ENCODE results near the gene SEPHS2. TPM values are rescaled to one million over a fixed set of nuclear protein-coding genes. Genes with fewer than 3 reads are reported as not detected.

The SEPHS2 gene
- total RNA-seq, 1 donor: 7.8 TPM

GRCh38 chr16:30476991-30477390 lies 31.3 kb upstream of the SEPHS2 start:
- no peak for DNase-seq (ENCODE audit: low read depth)
- no peak for TF ChIP-seq CTCF (IDR thresholded peaks at IDR 0.05; ENCODE audit: insufficient read depth, low read depth, low read length)
- no peak overlapping the region for H3K4me3 ChIP-seq (ENCODE audit: low read depth, low read length)

- no peak overlapping the region for H3K4me3 ChIP-seq (ENCODE audit: low read depth, low read length)
- no peak for TF ChIP-seq CTCF (IDR thresholded peaks at IDR 0.05; ENCODE audit: insufficient read depth, low read depth, low read length)
- no peak for DNase-seq (ENCODE audit: low read depth)
Observed at GRCh38 chr16:30474684-30475083, 29.0 kb upstream of the SEPHS2 start.

GRCh38 chr16:30474074-30474452 lies 28.4 kb upstream of the SEPHS2 start:
- no peak for DNase-seq (ENCODE audit: low read depth)
- TF ChIP-seq CTCF (IDR thresholded peaks at IDR 0.05; ENCODE audit: insufficient read depth, low read depth, low read length): no peak
- H3K4me3 ChIP-seq (ENCODE audit: low read depth, low read length): no peak overlapping the region

- no peak for DNase-seq (ENCODE audit: low read depth)
- no peak overlapping the region for H3K4me3 ChIP-seq (ENCODE audit: low read depth, low read length)
- TF ChIP-seq CTCF (IDR thresholded peaks at IDR 0.05; ENCODE audit: insufficient read depth, low read depth, low read length): no peak
Observed at GRCh38 chr16:30473231-30474073, 27.8 kb upstream of the SEPHS2 start.

- DNase-seq (ENCODE audit: low read depth): no peak
- no peak for TF ChIP-seq CTCF (IDR thresholded peaks at IDR 0.05; ENCODE audit: insufficient read depth, low read depth, low read length)
- H3K4me3 ChIP-seq (ENCODE audit: low read depth, low read length): no peak within 1 kb of the TSS
Observed at GRCh38 chr16:30472328-30472942, 26.8 kb upstream of the SEPHS2 start, which contains the start of gene ITGAL. ITGAL (plus strand) TSS chr16:30472742; CDS start chr16:30472838, 96 bp downstream.

GRCh38 chr16:30470632-30470995 lies 24.9 kb upstream of the SEPHS2 start:
- TF ChIP-seq CTCF (IDR thresholded peaks at IDR 0.05; ENCODE audit: insufficient read depth, low read depth, low read length): no peak

More at GRCh38 chr16:30470632-30470995, 24.9 kb upstream of the SEPHS2 start:
- no peak for DNase-seq (ENCODE audit: low read depth)
- H3K4me3 ChIP-seq (ENCODE audit: low read depth, low read length): no peak overlapping the region
